Heart left ventricle (tissue), 16 donors: ENCODE data around the gene APOBEC3H. TPM values are rescaled to one million over a fixed set of nuclear protein-coding genes. Genes with fewer than 3 reads are reported as not detected.
A peak's percentile ranks its signal among the peaks of the same experiment; 100 is the strongest.

Source experiments
- ATAC-seq, 4 donors: fragments of 200-7000 bp; cut with Tn5 transposase; one replicate each; pipeline ENCODE4 v1.9.1; 2020 to 2022; ENCODE audit warnings: moderate library complexity in 4 of 4, mild to moderate bottlenecking in 3 of 4, moderate number of reproducible peaks in 1 of 4
- DNase-seq, 5 donors: peaks; one replicate each; pipeline ENCODE4 v3.0.0-alpha.2; 2020
- H3K27ac ChIP-seq, 12 donors: fragments of 200-600 bp; sonication (generic) in 4 of 12; one replicate each; pipeline versions ENCODE4 v1.5.0 to v1.8.0; 2016 to 2022; ENCODE audit warnings: mild to moderate bottlenecking in 2 of 12
- H3K27me3 ChIP-seq, 9 donors: fragments of 200-600 bp; sonication (generic) in 2 of 9; one replicate each; pipeline versions ENCODE4 v1.5.1 to v1.8.0; 2016 to 2022; ENCODE audit warnings: mild to moderate bottlenecking in 3 of 9
- H3K36me3 ChIP-seq, 9 donors: fragments of 200-600 bp; sonication (generic) in 2 of 9; one replicate each; pipeline versions ENCODE4 v1.5.0 to v1.8.0; 2018 to 2022; ENCODE audit warnings: mild to moderate bottlenecking in 2 of 9
- H3K4me1 ChIP-seq, 12 donors: fragments of 200-600 bp; sonication (generic) in 4 of 12; one replicate each; pipeline versions ENCODE4 v1.5.0 to v1.8.0; 2016 to 2022; ENCODE audit warnings: mild to moderate bottlenecking in 3 of 12
- H3K4me3 ChIP-seq, 12 donors: fragments of 200-600 bp; sonication (generic) in 4 of 12; one replicate each; pipeline versions ENCODE4 v1.5.0 to v1.8.0; 2017 to 2022; ENCODE audit warnings: mild to moderate bottlenecking in 9 of 12, moderate library complexity in 4 of 12
- H3K9me3 ChIP-seq, 12 donors: fragments of 200-600 bp; sonication (generic) in 4 of 12; one replicate each; pipeline versions ENCODE4 v1.5.0 to v1.8.0; 2016 to 2022; ENCODE audit warnings: mild to moderate bottlenecking in 1 of 12
- POLR2A ChIP-seq, 2 donors: fragments of 450-650 bp; IDR thresholded peaks; one replicate each; pipeline ENCODE4 v1.6.1; 2017; ENCODE audit warnings: antibody characterized with exemption in 2 of 2, mild to moderate bottlenecking in 2 of 2, moderate library complexity in 2 of 2
- WGBS, 4 donors: extraction: QIAGEN DNeasy Blood & Tissue Kit in 2 of 4; methylation state at CpG; one replicate each; pipeline versions ENCODE4 v1.1.5 to v1.1.7; 2013 to 2018; 5-methylcytosine and 5-hydroxymethylcytosine counted together
- intact Hi-C, 10 donors: fragments of 100-400 bp; cut with DNase I; formaldehyde crosslinking; loops; one replicate each; pipeline versions ENCODE4 v1.11.1 to v1.14.2; 2022
- polyA plus RNA-seq, 2 donors: library from polyadenylated mRNA; stranded (reverse); fragments of 200-250 nt; gene quantifications; one replicate each; pipeline ENCODE4 v1.2.3, GENCODE V29; 2013
- total RNA-seq, 9 donors: library from RNA; depleted of rRNA in 2 of 9; stranded (reverse); fragments of >200 nt in 2 of 9; fragmentation: NEBNext Ultra II Directional in 3 of 9; extraction: Animal tissue kit (Norgen Biotek cat#: 25700) in 3 of 9; gene quantifications; one replicate each; pipeline versions ENCODE4 v1.1.0 to v1.2.4, GENCODE V29; 2016 to 2023
- TF ChIP-seq, protein P1 (sequence below), 12 donors: fragments of 200-600 bp; sonication (generic) in 4 of 12; IDR thresholded peaks; one replicate each; pipeline versions ENCODE4 v1.5.0 to v1.8.0; 2018 to 2022; ENCODE audit warnings: antibody characterized with exemption in 12 of 12, mild to moderate bottlenecking in 5 of 12
- donor health status: ischemic (EF 13 %, LVEDD 7.1; RV severe dilation, severe dysfunction).
- donor health status: healthy with polysubstance abuse.
- donor health status: DM: no; HTN: yes; CAD: no.
- donor health status: DM: no; HTN: no; CAD: no.
- donor health status: ischemic (EF 25% LVEDD 6.9; RV normal size, moderate dysfunction).
- donor health status: ischemic (EF 25% LVEDD 5.7; RV mildly dilated, moderate dysfunction).
- donor health status: healthy.
- donor health status: DM: yes; HTN: yes; CAD: no.
- donor health status: ischemic (EF 35%, LVEDD 5.7; RV mildly dilated, moderate dysfunction).
- donor health status: nonischemic (EF 11% LVEDD 7.7; RV severe dilation, severe dysfunction).
- donor health status: DM: yes; HTN: yes; CAD: no.
- donor health status: PGD.
- donor health status: ischemic (EF 29% LVEDD 5.4; RV normal size, mild dysfunction).
- donor health status: nonischemic (EF 23%, LVEDD 6.1; RV moderate dilation, normal function).

APOBEC3H gene
- total and polyA plus RNA-seq, 11 donors: 0.21 to 1.7 (median 0.60) TPM; not detected in 6

DNA sequence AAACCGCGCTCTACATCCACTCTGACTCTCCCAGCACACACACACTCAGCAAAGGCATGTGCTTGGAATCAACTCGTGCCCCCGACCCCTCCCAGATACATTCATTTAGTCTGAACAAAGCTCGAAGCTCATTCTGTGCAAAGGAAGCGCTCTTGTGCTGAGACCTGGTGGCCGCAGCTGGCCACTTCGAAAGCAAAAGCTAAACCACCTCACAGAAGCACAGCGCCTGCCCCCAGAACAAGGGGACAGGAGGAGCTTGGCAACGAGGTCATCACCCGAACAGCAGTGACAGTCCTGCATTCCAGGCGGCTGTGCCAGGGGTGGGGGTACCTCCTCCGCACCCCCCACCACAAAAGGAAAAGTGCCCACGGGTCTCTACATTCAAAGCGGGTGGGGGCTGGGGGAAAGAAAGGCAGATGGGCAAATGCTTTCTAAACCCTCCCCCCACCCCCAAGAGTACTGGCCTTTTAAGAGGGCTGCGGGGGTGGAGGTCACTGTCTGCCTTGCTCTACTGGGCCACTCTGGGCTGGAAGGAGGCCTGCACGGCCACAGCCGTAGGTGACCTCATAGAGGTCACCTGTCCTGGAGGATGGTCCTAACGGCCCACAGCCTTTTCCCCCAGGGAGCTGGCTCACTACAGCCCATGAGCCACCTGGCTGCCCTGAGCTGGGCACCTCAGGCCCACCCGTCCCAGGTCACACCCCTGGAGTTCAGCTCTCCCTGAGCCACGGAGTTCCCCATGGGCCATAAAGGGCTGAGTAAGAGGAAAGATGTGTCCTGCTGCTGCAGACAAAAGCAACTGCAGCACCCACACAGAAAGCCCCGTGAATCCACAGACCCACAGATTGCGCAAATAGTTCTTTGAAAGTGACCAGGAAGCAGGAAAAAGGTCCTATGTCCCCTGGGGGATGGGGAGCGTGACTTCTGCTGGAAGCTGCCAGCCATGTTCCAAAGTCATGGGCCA lies 34.1 kb downstream of the APOBEC3H start:
- Histone ChIP-seq H3K9me3 (no peaks in the 10 kb centered on the region), H3K36me3 (peaks cover 0 to 31% (median 14%) of the 10 kb centered on the region in 9 donors), H3K4me3 (no peak overlapping the region), H3K27me3 (no peaks in the 10 kb centered on the region), H3K4me1 (peaks cover 0 to 33% (median 15%) of the 10 kb centered on the region in 12 donors), H3K27ac (peak overlapping the region in 4 of 12 donors; percentile 33 to 57 (median 55))
- TF ChIP-seq, protein P1, sequence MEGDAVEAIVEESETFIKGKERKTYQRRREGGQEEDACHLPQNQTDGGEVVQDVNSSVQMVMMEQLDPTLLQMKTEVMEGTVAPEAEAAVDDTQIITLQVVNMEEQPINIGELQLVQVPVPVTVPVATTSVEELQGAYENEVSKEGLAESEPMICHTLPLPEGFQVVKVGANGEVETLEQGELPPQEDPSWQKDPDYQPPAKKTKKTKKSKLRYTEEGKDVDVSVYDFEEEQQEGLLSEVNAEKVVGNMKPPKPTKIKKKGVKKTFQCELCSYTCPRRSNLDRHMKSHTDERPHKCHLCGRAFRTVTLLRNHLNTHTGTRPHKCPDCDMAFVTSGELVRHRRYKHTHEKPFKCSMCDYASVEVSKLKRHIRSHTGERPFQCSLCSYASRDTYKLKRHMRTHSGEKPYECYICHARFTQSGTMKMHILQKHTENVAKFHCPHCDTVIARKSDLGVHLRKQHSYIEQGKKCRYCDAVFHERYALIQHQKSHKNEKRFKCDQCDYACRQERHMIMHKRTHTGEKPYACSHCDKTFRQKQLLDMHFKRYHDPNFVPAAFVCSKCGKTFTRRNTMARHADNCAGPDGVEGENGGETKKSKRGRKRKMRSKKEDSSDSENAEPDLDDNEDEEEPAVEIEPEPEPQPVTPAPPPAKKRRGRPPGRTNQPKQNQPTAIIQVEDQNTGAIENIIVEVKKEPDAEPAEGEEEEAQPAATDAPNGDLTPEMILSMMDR (IDR thresholded peaks at IDR 0.05): no peak
- peak in 1 of 5 donors; percentile 44 for DNase-seq
- intact Hi-C loops: loop anchor here in 1 of 10 donors (10.0 kb wide), 1 partner anchor 366 kb away; no protein-coding TSS in a partner anchor
- WGBS, 4 donors: 44 to 50% (median 46%) methylated on average over 17 to 24 of the region's 24 CpGs
- ATAC-seq: peak in 3 of 4 donors; percentile 10 to 24 (median 14)

DNA sequence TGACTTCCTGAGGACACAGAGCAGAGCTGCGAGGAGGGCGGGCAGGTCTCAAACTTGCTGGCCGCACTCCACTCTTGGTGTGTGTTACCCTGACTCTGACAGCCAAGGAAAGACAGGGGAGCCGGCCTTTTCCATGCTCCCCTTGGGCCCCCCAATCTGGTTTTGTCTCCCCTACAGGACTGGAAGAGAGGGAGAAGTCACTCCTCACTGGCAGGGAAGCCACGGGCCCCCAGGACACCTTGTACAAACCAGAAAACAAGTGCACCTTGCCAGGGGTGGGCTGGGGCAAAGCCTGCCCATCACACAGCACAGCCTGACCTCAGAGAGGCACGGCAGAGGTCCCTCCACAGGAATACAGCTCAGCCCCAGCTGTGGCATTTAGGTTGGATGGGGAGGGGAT lies 35.2 kb downstream of the APOBEC3H start:
- peaks cover 0 to 40% (median 14%) of the 10 kb centered on the region in 9 donors for H3K36me3 ChIP-seq
- DNase-seq (peak in 1 of 5 donors; percentile 40), ATAC-seq (no peak)
- peaks cover 0 to 33% (median 15%) of the 10 kb centered on the region in 12 donors for H3K4me1 ChIP-seq
- H3K9me3 ChIP-seq: no peaks in the 10 kb centered on the region
- 87 to 92% (median 90%) methylated on average over 6 of the region's 6 CpGs for WGBS, 4 donors
- intact Hi-C loops: loop anchor here in 1 of 10 donors (10.0 kb wide), 1 partner anchor 367 kb away; no protein-coding TSS in a partner anchor
- TF ChIP-seq, protein P1 (IDR thresholded peaks at IDR 0.05): no peak
- TF ChIP-seq POLR2A (IDR thresholded peaks at IDR 0.05): no peak
- no peaks in the 10 kb centered on the region for H3K27me3 ChIP-seq
- H3K27ac ChIP-seq: no peak overlapping the region
- H3K4me3 ChIP-seq: no peak overlapping the region

DNA sequence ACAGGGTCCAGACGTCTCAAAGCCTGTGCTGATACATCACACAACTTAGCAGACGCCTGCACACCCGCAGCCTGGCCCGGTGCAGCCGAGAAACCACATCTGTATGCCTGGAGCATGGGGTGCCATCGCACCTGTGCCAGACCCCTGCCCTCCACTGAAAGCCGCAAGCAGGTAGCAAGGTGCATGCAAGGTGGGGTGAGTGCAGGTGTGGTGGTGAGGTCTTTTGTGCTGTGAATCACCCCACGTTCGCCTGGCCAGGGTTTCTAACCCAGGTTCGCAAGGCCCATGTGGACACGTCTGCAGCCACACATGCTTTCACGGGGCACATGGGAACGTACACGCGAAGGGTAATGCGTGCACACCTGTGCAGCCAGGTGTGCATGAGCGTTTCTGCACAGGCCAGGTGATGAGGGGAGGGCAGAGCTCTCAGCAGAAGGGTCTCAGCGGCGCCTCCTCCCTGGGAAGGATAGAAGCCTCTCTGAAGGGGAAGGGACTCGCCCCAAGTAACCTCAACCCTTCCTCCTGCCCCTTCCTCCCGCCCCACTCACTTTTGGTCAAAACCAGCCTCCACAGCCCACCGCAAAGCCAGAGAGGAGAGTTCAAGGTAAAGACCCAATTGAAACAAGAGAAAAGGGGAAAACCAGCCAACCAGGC lies 36.0 kb downstream of the APOBEC3H start:
- TF ChIP-seq POLR2A (IDR thresholded peaks at IDR 0.05): no peak
- TF ChIP-seq, protein P1 (IDR thresholded peaks at IDR 0.05): no peak
- peaks cover 0 to 46% (median 14%) of the 10 kb centered on the region in 9 donors for H3K36me3 ChIP-seq
- ATAC-seq (no peak), DNase-seq (no peak)
- no peak overlapping the region for H3K4me3 ChIP-seq
- H3K4me1 ChIP-seq: peaks cover 0 to 33% (median 15%) of the 10 kb centered on the region in 12 donors
- H3K27ac ChIP-seq: no peak overlapping the region
- WGBS, 4 donors: 93 to 95% (median 94%) methylated on average over 22 of the region's 22 CpGs
- intact Hi-C loops: loop anchor here in 1 of 10 donors (10.0 kb wide), 1 partner anchor 368 kb away; no protein-coding TSS in a partner anchor
- H3K27me3 ChIP-seq: no peaks in the 10 kb centered on the region
- H3K9me3 ChIP-seq: no peaks in the 10 kb centered on the region
